GM19238 (cell line): ENCODE measurements around the gene S100A11.

Source experiments
- DNase-seq: peaks from one replicate; pipeline ENCODE4 v3.0.0; 2011; ENCODE audit warnings: low spot score; ENCODE audit not compliant: insufficient read length

S100A11 gene

DNA sequence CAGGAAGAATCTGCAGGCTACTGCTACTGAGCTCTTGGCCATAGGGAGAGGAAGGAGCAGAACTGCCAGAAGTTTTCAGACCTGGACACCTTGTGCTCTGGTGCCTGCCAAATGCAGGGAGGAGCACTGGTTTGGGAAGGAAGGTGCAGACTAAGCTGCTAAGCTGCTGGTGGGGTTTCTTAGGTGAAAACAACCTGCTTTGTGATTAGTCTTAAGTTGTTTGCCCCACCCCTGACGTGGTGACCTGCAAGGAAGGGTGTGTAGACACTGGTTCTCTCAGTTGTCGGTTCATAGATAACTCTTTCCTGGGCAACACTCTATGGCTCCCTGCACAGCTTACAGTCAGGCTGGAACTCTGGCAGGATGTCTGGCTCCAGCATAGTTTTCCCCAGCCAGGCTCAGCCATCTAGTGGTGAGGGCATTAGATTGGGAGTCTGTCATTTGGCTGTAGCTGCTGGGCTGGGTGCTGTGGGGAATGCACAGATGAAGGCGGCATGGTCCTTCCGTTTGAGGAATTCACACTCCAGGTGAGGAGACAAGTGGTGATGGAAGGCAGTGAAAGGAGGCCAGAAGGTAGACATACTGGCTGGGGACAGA, 32.9 kb downstream of the S100A11 start:
- no peak for DNase-seq

DNA sequence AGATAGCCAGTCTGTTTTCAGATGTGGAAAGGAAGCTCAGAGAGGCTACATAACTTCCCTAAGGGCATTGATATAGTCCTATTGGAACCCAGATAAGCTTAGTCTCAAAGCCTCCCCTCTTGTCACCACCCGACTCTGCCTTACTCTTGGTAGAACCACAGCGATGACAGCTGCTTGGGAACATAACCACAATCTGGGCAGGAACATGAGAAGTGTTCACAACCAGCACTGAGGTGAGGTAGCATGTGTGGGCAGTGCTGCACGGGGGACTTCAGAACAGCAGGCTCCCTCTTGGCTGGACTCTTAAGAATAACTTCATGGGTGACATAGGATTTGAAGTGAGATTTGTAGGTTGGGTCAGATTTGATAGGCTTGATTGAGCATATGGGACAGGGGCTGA, 33.8 kb downstream of the S100A11 start:
- no peak for DNase-seq

DNA sequence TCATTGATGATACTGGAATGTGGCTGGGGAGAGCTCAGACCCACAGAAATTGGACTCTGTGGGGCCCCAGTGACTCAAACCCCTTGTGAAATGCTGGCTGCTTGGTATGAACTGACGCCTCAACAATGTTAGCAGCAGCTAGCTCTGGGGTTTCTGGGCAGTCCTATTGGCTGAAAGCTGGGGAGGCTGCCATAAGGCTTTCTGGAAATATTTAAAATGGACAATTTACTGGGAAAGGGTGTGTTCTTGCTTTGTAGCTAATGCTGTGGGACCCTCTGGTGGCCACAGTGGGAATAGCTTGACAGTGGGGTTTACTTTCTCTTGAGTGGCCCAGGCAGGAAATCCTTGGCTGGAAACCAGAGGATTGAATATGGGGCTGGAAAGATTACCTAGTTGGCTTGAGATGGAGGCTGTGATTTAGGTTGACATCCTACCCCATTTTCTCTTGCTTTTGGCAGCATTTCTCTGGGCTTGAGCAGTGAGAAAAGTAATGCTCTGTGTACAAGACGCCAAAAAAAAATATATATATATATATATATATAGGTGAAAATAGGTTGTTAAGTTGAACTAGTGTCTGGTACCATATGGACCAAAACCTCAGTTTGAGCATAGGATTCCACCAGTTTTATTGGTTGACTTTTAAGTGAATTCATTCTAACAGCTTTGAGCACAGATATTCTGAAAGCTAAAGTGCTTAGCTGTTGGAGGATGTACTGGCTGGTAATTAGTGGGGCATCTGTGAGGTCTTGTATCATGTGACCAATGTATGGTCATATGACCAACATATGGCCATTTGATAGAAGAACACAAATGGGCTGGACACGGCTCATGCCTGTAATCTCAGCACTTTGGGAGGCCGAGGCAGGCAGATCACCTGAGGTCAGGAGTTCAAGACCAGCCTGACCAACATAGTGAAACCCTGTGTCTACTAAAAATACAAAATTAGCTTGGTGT, 34.9 kb downstream of the S100A11 start:
- peak; percentile 16 for DNase-seq

DNA sequence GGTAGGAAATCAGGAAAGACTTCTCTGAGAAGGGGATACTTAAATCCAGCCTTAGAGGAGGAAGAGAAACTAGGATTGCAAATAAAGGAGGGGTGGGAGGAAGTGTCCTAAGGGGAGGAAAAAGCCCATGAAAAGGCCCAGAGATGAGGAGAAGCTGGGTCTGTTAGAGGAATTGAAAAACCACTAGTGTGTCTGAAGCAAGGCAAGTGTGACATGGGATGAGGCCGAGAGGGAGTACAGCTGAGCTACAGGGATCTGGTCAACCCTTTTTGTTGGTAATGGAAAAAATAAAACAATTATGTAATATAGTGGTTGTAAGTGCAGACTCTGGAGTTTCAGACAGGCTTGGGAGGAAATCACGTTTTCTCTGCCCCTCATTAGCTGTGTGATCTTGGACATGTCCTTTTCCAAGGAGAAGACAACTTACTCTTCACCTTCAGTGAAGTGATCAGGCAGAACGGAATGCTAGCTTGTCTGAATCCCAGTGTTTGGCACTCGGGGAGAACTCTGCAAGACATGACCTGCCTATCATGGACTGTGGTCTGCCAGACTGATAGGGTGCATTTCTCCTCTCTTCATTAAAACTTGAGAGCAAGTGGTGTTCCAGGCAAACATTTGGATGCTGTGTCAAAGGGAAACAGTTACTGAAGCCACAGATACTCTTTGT, 35.7 kb downstream of the S100A11 start:
- no peak for DNase-seq

DNA sequence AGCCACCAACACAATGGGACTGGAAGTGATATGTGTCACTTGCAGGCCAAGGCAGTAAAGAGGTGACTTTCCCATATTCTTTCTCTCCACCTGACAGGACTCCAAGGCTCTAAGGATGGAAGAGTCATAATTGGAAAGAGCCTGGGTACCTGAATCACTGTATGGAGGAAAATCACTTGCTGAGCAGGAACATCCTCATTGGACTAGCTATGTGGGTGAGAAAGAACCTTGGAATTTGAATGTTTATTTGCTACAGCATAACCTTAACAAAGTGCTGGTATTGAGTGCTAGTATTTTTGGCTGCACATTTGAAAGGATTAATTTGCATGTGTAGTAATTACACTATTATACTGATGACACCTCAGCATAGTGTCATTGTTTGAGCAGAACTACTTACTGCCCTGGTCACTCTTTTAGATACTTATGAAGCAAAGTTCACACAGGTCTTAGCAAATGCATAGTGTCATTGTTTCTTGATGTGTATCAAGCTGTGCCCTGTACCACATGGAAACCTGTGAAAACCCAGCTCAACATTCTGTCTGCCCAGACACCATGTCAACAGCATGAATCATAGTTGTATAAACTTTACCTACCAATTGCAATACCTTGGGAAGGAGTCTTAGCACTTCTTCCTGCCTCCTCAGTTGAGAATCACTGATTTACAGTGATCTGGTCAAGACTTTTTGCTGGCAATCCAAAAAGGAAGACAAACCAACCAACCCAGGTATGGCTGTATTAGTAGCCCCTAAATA, 38.0 kb downstream of the S100A11 start:
- DNase-seq: no peak

DNA sequence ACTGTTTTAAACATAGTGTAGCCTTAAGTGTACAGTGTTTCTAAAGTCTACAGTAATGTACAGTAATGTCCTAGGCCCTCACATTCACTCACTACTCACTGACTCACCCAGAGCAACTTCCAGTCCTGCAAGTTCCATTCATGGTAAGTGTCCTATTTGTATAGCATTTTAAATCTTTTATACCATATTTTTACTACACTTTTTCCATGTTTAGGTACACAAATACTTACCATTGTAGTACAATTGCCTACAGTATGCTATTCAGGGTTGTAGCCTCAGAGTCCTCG, 39.6 kb downstream of the S100A11 start:
- no peak for DNase-seq

DNA sequence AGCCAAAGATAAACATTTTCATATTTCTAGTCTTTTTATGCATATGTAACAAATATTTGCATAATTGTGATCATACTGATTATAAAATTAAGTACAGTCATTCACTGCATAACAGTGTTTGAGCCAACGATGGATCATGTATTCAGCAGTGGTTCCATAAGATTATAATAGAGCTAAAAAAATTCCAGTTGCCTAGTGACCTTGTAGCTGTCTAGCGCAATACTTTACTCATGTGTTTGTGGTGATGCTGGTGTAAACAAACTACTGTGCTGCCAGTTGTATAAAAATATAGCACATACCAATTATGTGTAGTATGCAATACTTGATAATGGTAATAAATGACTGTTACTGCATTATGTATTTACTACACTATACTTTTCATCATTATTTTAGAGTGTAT, 41.0 kb downstream of the S100A11 start:
- DNase-seq: no peak

DNA sequence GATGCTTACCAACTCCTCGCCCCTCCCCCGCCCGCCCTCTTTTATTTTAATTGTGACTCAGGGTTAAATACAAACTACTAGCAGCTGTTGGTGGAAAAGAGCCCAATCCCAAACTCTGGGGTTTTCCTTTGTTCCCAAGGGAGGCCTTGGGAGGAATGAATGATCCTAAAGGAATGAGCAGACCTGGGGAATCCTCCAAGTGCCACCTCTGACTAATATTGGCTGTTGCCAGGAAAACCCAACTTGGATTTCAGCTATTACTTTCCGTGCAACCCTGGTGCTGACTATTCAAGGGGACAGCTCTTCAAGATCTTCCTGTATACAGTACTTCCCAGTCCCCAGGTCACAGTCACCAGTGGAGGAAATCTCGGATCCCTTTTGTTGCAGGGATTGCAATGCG, 41.8 kb downstream of the S100A11 start:
- DNase-seq: no peak

DNA sequence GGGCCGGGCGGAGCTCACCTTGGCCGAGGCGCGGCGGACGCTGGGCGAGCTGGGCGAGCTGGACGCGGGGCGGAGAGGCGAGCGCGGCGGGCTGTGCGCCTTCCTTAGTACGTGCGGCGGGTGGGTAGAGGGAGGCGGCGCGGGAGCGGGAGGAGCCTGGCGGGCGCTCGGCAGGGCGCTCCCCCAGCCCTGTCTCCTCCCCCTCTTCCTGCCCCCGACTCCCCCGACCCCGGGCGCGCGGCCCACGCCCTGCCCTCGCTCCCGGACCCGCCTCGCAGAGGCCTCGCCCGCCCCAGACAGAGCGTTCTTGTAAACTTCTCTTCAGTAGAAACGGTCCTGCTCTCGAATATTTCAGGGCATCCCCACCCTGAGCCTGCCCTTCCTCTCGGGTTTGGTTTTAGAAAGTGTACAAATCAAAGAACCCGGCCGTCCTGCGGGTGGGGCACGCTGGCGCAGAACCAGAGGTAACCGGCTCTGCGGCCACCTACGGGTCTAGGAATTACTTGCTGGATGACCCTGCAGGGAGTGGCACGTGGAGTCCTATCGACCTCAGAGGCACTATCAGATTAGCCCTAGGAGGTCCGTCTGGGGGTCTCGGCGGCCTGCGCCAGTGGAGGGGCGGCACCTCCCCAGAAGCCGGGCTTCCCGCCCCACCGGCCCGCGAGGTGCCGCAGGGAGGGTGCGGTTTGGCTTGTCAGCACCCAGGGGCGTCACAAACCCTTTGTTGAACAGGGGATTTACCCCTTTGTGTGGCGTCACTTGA, 42.9 kb downstream of the S100A11 start, which contains the start of gene S100A10:
S100A10 (minus strand) TSS at position 126 of the 763 bp plus-strand sequence. CDS start 7,629 bp downstream, outside the sequence.
- no peak for DNase-seq

DNA sequence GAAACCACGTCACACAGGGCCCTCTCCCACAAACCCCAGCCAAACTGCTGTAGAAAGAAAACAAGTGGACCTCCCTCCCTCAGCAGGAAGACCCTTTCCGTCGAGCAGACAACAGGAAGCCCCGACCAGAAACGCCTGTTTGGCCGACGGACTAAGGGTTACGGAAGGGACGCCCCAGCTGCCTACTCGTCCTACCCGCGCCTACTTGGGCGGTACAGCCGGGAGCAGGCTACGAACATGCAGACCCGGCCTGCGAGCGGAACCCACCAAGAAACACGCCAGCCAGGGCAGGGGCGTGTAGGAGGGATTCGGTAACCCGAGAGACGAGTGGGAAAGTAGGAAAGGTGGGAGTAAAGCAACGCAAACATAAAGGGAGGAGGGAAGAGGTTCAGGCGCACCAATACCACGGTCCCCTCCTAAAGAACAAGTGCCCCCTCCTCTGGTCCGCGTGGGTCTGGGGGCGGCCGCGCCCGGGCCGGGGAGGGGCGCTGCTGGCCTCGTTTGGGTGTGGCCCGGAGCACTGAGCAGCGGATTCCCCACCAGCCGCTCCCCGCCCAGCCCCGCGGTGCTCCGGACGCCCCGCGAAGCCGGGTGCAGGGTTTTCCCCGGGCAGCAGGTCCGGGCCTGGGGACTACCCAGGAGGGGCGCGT, 43.6 kb downstream of the S100A11 start:
- peak; percentile 9 for DNase-seq

DNA sequence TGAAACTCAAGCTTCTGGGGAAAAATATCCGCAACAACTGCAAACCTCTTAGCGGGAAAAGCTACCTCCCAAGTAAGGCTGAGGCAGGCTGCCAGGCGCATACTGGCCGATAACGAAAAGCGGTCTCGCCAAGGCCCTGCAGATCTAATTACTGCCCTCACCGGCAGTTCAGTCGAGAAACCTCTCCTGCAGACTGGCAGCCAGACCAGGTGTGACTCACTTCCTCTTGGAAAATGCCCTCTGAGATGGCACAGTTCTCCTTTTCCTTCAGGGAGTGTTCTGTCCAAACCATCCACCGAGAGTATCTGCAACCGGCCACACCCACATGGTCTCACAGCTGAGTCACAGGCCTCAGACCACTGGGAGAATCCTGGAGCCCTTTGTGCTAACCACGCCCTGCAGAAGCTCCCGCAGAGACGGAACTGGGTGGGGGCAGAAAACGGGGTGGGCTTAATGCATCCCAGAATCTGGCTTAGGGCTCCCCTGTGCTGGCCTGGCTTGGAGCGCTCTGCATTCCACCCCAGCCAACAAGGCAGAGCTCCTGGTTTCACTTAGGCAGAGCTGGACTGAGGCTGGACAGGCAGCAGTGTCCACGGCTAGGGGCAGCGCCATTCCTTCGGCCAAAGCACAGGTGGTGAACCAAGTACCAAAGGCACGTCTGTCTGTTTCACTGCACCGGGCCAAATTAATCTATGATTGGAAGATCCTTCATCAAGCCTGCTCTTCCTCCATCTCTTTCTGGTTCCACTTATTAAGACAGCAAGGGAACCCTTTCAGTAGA, 44.3 kb downstream of the S100A11 start:
- DNase-seq: no peak

DNA sequence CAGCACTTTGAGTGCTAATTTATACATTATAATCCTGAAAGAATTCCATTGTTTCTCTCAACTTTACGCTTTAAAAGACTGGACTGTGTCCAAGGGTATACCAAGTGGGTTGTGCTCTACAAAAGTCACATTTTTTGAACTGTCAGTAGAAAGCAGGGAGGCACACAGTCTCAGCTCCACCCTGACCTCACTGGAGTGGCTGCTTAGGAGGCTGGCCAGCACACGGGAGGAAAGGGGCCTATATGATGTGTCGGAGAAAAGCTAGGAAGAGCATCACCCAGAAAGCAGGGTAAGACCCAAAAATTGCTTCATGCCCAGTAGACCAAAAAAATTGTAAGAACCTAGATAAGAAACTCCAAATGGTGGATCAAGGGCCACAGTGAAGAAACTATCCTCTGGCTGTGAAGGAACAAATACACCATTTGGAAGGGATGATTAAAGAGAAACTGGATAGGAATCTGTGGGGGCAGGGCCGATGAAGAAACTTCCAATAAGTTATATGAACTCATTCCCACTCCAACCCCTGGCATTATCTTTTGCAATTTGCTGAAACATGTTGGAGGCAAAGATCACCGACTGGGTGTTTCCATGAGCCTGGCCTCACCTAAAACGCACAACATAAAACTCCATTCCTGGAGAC, 45.0 kb downstream of the S100A11 start:
- DNase-seq: no peak

DNA sequence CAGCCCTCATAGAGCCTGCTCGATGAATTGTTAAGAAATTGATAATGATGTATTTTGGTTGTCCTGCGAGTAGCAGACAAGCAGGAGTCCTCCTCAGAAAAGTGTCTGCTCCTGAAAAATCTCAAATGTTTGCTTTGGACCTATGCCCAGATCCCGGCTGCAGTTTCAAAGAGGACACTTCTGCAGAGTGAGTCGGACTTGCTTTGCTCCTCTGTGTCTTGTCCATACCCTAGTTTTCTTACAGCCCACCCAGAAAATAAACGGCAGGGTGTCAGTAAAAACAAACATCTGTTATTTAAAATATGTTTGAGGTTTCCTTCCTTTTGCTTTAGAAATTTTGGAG, 46.0 kb downstream of the S100A11 start:
- no peak for DNase-seq

DNA sequence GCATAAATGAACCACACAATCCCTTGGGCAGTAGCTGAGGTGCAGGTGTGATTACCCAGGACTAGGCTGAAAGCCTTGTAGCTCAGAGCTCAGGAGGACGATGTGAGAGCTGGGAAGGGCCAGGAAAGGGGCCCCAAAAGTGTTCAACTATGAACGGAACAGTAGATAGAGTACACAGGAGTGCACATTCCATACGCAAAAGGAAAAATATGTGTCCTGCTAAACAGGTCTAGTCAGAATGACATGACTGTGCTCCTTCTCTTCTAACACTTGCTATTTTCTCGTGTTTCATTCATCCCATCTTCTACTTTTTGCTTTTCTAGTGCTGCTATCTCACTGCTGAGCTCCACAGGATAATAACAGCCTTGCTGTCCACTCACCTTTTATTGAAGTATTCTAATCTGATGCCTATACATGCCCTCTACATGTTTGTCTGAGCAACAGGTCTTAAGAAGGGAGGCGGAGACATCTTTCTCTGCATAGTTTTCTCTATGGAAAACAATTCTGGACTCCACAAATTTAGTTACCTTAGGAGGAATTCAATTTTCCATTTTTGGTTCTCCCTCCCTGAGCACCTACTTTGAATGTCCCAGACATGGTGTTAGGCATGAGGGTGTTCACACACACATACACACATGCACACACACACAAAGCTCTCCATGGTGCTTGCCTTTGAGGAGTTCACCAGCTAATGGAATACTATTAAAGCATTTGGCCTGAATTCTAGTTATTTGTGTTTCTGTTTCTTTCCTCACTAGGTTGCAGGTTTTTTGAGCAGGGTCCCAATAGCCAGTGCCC, 46.5 kb downstream of the S100A11 start:
- no peak for DNase-seq

DNA sequence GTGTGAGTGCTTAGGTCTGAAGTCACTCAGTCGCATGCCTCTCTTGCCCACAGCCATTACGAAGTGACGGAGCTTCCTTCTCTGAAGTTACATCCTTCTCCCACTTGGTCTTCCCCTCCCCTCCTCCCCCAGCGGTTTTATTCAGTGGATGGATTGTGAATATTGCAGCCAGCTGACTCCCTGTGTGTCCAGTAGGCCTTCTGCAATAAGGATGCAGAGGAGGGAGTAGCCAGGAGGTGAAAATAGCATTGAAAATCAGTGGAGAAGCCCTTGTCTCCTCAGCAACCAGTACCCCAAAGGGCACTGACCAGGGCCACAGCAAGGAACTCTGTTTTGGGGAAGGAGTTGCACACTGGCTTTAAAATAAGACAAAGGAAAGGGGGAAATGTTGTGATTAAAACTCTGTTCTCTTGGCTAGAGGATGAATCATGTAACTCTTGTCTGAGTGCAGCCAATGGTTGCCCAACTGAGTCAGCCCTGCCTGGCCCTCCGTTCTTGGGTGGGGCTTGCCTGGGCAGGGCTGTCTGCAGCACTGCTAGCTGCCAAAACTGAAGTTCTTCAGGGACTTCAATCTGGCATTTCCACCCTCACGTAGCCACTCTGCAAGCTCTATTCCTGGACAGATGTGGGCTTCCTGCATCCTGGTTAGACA, 47.5 kb downstream of the S100A11 start:
- no peak for DNase-seq

DNA sequence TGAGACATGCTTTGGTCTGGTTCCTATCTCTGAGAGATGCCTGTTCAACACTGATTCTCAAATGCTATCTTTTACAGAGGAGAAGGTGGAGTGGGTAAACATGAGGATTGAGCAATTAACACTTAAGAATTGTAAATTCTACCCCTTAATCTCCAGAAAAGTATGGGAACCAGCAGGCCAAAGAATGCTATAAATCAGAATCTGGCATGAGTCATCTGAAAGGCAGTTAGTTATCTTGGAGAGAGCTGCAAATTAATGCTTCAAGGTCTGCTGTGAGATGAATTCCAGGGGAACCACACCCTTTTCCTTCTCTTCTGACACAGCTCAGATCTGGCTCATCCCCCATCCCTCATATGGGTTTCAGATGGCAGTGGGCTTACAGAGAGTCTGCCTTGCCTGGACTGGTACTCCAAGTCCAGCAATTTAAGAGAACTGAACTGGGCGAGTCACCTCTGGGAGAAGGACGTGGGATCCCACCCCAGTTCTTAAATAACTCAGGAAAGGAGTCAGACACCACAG, 48.3 kb downstream of the S100A11 start:
- DNase-seq: no peak

DNA sequence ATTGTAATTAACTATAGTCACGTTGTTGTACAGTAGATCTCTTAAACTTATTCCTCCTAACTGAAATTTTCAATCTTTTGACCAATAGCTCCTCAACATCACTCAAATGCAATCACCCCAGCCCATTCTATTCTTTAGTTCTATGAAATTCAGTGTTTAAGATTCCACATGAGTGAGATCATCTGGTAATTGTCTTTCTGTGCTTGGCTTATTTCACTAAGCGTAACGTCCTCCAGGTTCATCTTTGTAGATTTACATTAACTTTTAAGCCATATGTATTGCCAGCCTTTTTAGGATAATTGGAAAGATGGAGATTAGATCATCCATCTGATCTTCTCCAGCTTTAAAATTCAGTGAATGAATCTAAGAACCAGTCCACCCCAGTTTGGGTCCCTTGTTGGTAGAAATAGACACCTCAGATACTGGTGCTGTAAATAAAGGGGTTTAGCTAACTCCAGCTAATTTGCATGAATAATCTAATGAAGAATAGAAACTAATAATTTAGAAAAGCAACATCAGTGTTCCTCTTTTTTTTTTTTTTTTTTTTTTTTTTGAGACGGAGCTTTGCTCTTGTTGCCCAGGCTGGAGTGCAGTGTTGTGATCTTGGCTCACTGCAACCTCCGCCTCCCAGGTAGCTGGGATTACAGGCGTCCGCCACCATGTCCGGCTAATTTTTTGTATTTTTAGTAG, 50.2 kb downstream of the S100A11 start:
- DNase-seq: no peak
